ENCODE results near the gene RASGEF1B.
A peak's percentile ranks its signal among the peaks of the same experiment; 100 is the strongest.

Gene RASGEF1B

DNA sequence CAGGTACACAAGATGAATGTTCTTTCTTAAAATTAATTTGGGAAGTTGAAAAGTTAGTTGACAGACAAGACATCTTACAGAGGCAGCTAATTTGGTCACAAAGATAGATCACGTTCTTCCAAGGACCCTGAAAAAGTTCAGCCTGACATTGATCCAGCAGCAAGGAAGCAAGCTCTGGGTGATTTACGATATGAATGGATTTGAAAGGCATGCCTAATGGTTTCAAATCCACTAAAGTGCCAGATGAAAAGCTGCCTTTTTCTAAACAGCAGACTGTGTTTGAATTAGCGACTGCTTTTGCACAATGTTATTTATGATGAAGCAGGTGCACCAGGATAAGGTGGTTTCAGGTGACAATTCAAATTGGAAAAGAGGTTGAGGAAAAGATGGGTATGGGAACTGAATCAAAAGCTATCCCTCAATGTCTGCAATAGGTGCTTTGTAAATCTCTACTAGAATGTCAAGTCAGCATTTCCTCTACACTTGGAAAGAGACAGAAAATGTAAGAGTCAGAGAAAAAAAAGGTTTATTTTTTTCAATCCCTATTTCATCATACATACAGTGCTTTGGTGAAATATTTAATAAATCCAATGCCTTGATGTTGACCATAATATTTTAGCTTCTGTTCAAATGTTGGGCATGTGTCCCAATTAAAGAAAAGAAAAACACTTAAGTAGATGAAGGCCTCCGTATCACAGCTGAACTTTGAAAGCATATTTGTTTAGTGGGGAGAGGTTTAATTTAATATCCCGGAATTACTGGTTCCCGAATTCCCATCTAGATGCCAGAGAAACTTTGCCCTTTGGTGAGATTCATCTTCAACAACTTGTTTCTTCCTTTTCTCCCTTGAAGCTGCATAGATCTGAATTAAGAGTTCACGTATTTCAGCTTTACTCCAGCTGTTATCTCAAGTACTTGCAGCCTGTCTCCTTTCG is 6.0 kb downstream of the RASGEF1B start:
- no peak for DNase-seq

DNA sequence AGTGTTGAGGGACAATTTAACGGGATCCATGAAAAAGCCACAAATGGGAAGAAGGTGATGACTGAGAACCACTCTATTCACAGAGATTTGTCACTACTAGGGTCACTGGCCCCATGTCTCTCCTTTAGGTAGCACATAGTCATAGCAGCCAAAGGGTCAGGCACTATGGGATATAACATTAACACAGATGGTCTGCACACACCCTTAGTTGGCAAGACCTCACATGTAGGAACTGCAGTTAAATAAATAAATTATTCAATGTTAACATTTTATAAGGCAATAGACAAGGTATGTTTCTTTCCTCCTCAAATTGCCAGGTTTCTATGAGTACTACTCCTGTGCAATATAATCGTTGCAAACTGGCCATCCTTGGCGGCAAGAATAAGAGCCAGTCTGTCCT is 10.9 kb downstream of the RASGEF1B start:
- no peak for DNase-seq

DNA sequence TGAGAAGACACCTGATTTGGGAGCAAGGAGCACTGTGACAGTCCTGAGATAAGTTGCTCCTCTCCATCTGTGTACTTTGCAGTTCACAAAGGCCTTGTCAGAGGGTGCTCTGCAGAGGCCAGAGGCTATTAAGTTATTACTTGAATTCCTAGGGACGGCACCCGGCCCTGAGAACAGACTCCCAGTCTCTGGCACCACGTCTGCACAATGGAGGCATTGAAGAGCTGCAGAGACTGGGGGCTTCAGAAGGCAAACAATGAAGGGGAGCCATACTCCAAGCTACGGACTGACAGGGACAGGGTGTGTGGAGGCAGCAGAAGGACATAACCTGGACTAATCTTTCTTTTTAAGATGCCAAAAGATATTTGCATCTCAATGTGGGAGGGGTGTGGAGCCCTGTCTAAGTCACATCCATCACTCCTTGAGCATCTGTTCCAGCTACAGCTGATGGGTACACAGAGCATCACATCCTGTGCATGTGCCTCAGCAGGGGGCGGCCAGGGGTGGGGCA is 11.5 kb downstream of the RASGEF1B start:
- no peak for DNase-seq

DNA sequence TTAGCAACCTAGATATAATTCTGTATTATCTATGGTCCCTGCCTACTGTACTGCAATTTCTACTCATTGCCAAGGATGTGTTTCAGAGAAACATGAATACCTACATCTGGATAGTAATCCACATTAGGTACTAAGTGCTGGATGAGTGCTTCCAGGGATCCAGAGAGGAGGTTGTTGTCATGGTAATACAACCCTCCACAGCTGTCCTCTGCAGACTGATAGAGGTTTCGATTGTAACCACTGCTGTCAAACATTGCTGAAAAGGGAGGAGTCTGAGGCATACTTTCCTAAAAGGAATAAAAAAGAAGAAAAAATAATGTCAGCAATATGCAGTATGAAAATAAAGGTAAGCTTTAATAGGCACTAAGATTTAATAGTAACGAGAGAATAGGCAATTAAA is 12.5 kb downstream of the RASGEF1B start:
- DNase-seq: no peak

DNA sequence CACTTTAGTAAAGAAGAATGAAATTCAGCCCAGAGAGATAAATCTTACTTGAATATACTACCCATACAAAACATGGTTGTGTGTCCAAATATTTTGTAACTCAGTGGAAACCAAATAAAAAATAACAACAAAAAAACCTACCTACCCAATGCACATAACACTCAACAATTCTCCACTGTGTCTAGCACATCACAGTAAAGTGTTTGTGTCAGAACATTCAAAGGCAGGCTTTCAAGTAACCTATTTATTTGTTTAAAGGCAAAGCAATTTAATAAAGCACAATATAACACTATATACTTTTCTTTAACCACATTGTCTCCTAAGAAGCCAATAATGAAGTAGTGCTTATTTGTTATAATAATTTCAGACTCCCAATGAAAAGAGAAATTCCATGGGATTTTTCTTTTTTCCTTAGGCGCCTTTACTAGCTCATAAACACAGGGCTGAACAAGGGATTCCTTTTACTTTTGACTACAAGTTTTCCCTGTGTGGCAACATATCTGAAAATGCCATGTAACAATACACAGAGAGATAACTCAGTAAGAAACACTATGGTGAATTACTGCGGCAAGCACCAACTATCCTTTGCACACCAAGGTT is 13.7 kb downstream of the RASGEF1B start:
- DNase-seq: no peak

DNA sequence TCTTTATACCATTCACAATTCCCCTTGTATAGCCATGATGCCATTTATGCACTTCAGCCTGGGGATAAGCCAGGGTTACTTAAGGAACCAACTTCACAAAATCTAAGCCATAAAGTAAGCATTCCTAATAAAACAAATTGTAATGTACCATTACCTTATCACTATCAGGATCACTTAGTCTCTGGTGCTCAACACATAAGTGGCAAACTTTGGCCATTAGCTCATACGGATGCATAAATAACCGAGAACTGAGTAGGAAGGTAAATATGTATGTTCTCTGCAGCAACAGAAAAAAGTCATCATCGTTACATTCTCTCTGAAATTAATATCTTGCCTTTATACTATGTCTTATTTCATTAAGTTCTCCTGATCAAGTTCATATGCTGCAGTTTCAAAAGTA is 14.4 kb downstream of the RASGEF1B start:
- no peak for DNase-seq

DNA sequence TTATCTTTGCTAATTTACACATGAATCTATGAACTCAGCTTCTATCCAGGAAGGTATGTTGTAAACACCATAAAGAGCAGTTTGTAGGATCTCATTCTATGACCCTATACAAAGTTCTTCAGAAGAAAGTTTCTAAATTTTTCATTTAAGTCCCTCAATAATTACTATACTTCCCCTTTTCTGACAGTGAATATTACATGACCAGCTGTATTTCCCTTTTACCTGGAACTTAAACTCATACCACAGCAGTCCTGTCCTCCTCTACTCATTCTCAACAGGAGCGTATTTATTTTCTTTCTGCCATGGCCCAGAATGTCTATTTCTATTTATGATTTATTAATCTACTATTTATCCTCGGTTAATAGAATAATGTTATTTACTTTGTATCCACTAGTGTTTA is 15.8 kb downstream of the RASGEF1B start:
- no peak for DNase-seq

DNA sequence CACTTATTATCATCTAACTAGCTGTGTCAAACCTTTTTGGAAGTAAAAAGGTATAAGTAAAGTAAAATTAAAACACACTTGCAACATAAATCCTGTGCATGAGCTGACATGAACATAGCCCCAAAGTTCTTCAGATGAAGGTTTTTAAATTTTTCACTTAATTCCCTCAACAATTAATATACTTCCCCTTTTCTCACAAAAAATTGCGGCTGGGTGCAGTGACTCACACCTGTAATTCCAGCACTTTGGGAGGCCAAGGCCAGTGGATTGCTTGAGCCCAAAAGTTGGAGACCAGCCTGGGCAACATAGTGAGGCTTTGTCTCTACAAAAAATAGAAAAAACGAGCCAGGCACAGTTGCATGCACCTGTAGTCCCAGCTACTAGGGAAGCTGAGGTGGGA is 16.8 kb downstream of the RASGEF1B start:
- DNase-seq: no peak

DNA sequence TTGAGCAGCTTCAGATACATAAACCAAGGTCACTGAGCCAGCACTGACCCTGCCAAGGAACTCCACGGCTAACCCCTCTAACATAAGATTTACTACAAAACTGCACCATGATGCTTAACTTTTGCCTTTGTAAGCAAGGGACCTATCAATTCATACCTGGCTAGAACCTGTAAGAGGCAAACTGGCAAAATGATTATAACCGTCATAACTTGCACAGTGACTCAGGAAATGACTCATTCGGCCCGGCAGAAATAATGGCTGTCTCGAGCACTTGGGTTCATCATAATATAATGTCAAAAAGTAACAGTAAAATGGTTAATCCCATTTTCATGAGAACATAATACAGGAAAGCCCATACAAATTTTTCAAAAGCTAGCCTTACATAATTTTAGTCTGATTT is 17.2 kb downstream of the RASGEF1B start:
- DNase-seq: peak; percentile 43

DNA sequence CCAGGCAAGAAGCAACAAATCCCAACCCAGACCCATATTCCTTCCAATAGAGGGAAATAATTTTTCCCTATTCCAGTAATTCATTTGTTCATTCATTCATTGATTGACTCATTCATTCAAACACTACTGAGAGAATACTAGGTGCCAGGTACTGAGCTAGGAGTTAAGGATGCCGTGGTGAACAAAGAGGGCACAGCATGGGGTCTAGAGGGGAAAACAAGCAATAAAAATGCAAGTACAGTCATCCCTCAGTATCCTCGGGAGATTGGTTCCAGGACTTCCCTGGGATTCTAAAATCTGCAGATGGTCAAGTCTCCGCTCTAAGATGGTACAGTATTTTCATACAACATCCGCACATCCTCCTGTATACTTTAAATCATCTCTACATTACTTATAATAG is 18.7 kb downstream of the RASGEF1B start:
- no peak for DNase-seq

DNA sequence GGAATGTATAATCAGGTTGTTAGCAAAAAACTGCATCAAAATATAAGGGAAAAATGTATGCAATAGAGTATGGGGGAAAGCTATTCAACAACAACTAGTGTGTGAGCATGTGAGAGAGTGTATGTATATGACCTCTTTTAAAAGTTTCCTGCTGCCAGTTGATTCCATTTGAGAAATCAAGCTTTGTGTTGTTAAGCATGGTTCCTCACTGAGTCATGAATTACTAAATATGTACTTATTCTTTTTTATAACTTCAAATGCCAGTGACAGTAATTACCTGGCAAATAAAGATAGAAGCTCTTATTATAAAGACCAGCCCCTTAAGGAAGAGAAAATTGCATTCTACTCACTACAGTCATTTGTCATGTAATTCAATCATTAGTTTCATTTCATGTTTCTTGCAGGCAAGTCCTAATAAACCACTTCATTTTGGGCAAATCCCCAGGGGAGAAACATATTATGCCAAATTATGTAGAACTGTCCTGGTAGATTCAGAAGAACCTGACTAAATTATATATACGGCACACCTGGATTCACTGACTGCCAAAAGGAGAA is 19.2 kb downstream of the RASGEF1B start:
- no peak for DNase-seq

DNA sequence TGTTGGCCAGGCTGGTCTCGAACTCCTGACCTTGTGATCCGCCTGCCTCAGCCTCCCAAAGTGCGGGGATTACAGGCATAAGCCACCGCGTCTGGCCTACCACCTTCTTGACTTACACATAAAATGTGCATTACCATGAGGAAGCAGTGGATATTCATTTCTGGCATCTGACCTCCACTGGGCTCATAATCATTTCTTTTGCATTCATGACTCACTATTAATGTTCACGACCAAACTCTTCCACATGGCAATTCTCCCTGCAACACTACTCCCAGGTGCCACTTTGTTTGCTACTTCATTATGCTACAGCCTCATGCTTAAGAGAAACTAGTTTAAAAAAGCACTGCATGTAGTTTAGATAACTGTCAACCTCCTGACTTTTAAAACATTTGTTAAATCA is 22.7 kb downstream of the RASGEF1B start:
- DNase-seq: no peak

DNA sequence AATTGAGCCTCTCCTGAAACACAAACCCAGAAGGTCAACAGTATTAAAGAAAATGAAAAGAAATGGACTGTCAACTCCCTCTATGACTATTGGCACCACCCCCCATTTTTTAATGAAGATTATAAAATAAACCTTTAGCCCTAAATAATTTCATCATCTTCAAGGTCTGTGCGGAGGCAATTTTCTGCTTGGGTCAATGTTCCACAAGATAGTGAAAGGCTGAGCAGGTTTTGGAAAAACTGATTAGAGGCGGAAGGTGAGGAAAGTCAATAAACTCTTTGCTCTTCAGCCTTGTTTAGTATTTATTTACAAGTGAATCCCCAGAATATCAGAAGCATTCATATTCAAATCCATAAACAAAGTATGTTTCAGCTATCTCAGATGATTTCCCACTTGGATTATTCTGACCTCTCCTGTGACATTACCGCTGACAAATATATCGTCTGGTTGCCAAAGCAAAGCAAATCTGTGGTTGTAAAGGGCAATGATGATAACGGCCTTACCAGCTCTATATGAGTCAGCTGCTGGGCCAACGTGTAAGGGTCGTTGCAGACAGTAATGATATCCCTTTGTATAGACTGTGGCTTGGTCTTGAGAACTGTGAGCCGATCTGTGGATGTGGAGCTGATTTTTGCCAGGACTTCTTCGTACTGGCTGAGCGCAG is 24.0 kb downstream of the RASGEF1B start:
- DNase-seq: no peak

DNA sequence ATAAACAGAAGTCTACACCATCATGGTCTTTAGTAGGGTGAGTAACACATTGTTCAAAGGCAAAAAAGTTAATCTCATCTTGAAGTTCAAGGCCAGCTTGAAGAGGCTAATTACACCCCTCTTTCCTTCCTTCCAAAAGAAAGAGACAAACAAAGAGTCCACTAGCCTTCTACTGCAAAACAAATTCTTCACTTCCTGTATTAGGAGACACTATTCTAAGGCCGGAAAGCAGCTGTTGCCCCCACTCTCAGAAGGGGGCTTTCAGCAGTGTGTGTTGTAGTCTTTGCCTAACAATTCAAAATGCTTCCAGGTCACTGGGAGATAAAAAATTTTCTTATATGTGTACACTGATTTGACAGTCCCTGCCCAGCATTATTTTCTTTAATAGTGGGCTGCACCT is 25.1 kb downstream of the RASGEF1B start:
- no peak for DNase-seq

DNA sequence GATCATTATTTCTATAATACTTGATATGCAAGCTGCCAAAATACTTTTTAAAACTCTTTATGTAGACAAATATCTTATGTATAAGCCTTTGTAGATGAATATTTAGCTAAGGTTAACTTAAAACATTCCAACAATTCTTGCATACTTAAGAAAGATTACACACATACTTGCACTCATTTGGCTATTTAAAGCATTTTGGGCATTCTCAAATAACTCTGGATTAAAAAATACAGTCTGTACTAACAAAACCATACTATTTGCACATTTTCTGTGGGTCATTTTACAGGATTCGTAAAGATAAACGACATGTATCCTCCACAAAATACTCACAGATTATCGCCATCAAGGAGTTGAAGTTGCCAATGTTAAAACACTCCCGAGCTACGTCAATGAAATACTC is 26.5 kb downstream of the RASGEF1B start:
- DNase-seq: no peak

DNA sequence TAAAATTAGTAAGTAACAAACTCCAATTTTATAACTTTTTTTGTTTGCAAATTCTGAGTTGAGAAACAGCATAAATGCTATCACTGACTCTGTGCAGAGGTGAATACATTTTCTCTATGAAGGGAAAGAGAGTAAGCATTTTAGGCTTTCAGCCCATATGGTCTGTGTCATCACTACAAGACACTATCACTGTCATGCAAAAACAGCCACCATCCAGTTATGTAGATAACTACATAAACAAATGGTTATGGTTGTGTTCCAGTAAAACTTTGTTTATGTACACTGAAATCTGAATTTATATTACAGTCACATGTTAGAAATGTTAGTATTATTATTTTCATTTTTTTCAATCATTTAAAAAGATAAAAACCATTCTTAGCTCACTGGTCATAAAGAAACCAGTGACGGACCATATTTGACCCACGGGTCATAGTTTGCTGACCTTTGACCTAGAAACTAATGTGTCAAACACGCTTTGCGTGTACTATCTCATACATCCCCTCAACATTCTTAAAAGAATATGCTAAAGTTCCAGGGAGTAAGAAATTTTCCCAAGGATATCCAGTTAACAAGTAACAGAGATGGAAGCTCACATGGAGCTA is 29.1 kb downstream of the RASGEF1B start:
- no peak for DNase-seq

DNA sequence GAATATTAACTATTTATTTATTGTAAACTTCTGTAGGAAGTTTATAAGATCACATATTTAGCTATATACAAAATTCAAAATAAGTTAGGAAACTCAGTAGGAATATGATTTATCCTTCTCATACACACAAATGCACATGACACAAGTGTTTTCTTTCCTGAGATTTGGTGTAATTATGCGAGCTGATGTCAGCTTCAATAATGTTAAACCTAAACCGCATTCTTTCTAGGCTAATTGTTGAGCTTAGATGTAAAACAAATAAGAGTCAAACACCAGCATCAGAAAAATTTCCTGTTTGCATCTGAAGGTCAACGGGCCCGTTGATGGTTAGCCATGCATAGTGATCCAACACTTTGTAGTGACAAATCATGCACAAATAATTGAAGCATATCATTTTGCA is 30.8 kb downstream of the RASGEF1B start:
- no peak for DNase-seq

DNA sequence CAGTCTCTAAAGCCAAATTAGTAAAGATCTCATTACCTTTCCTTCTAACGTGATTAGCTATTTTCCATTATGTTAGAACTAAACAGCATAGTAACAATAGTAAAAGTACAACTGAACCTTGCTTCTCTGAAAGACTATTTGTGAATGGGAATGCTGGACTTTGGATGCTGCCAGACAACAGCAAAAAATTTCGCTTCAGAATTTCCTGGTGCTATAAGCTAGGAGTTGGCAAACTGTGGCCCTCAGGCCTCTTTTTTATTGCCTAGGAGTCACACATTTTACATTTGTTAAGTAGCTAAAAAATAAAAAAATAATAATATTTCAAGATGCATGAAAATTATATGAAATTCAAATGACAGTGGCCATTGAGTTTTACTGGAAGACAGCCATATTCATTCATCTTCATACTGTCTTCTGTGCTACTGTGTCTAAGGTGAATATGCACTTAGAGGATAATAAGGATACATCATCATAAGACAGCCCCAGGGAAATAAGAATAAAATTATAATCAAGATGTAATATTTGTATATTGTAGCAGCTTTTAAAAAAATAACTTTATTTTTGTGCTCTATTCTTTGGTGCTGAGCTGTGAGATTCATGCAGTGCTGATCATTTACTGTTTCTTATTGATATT is 34.6 kb downstream of the RASGEF1B start:
- no peak for DNase-seq

DNA sequence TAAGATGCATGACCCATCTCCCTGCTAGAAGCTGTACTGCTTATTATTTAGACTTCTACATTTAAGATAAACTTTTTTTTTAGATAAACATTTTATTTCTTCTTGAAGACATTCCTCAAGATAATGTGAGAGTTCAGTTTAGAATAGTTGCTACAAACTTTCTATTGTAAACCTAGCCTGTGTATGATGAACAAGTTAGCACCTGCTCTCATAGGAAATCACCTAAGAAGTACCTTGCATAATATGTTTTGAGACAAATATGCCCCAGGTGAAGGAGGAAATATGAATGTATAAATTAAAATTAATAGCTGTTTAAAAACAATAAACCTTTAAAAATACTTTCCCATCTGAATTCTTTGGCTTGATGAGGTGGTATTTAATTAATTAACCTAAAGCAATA is 35.6 kb downstream of the RASGEF1B start:
- DNase-seq: no peak

DNA sequence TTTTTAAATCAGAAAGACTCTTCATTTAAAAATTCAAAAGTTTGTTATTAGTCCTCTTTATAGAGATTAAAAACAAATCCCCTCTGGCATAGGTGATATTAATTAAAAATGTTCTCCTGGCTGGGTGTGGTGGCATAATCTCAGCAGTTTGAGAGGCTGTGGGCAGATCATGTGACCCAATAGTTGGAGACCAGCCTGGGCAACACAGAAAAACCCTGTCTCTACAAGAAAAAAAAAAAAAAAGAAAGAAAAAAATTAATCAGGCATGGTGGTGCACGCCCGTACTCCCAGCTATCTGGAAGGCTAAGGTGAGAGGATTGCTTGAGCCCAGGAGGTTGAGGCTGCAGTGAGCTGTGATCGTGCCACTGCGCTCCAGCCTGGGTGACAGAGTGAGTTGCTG is 38.9 kb downstream of the RASGEF1B start:
- DNase-seq: peak; percentile 67

DNA sequence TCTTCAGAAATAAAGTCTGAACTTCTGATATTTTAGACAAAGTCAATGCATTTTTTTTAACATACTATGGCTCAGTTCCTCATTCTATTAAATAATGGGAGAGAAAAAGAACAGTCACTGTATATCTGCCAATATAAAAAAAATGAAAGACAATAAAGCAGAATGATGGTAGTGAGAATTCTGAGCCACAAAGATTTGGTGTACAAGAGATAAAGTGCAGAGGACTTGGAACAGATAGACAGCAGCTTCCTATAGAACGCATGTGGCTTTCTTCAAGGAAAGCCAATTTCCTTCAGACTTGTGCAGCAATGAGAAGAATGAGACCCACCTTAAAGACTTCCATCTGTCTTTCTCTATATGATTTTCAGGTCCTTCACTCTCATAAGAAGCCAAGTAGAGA is 39.7 kb downstream of the RASGEF1B start:
- peak; percentile 45 for DNase-seq

DNA sequence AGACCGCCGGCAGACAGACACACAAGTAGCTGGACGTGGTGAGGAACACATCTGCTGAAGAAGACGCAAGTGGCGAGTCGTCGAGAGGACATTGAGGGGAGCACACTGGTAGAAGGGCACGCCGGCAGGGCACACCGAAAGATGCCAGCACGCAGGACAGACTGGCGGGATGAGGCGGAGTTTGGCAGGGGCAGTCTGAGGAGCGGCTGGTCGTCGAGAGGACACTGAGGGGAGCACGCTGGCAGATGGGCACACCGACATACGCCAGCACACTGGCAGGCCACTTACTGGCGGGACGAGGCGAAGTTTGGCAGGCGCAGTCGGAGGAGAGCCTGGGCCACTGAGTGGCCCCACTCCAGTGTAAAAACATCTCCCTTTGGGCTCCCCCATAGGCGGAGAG is 42.1 kb downstream of the RASGEF1B start:
- DNase-seq: no peak

DNA sequence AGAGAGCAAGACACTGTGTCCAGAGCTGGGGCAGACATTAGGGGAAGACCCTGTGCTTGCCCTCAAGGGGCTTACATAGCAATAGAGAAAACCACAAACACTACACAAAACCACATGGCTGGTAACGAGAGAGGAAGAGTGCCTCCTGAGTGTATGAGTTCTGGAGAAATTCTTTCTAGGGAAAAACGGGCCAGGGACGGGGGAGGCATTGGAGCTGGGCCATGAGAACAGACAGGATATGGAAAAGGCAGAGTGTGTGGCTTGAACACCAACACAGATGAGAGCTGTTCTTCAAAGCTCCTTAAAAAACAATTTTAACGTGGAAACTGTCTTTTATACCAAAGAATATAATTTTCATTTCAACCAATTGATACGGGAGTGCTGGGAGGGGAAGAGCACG is 42.7 kb downstream of the RASGEF1B start:
- DNase-seq: no peak
